DMS53 treated with DMSO at 0.1 percent for 48 hours (cell line): ENCODE measurements around the gene UBXN4.
"Not testable (repeated sequence)": the region's sequence is repeated elsewhere in the genome, so short reads cannot be mapped to it uniquely, and the experiment has no call there.

Source experiments
- DNase-seq: peaks from one replicate; lab custom pipeline; 2025; ENCODE audit not compliant: unreplicated experiment; lab: John Stamatoyannopoulos, UW

The UBXN4 gene, protein sequence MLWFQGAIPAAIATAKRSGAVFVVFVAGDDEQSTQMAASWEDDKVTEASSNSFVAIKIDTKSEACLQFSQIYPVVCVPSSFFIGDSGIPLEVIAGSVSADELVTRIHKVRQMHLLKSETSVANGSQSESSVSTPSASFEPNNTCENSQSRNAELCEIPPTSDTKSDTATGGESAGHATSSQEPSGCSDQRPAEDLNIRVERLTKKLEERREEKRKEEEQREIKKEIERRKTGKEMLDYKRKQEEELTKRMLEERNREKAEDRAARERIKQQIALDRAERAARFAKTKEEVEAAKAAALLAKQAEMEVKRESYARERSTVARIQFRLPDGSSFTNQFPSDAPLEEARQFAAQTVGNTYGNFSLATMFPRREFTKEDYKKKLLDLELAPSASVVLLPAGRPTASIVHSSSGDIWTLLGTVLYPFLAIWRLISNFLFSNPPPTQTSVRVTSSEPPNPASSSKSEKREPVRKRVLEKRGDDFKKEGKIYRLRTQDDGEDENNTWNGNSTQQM

DNA sequence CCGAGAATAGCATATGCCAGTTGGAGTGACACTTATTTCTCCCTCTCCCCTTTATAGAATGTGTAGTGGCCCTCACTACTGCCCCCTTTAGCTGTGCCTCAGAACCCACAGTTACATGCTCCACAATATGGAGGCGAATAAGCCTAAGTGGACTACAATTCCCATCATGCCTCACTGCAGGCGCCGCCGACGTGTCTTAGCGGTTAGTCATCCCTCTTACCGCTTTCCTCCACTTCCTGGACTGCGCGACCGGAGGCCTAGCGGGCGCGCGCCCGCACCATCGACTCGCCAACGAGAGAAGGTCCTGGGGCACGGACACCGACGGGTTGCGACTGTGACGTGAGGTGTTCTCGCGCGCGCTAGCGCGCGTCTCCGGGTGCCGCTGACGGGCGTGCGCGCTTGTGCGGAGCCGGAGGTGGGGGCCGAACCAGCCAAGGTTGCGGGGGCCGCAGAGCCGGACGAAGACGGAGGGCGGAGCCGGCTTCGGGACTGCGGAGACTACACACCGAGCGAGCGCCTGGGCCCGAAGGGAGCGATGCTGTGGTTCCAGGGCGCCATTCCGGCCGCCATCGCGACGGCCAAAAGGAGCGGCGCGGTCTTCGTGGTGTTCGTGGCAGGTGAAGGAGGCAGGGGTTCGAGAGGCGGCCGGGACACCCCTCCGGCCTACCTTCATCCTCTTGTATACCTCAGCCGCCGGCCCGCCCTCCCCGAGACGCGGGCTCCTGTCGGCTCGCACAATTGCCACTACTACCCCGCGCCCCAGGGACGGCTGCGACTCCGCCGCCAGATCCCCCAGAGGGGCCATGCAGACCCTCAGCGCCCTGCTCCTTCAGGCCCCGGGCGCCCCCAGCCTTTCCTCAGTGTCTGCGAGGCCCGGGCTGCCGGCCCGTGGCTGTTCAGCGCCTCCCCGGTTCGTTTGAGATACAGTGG, at the start of gene UBXN4:
TSS of gene UBXN4 (plus strand) at position 461 of the 930 bp plus-strand sequence. CDS start at position 536, 75 bp downstream.
- peak; percentile 67 for DNase-seq

DNA sequence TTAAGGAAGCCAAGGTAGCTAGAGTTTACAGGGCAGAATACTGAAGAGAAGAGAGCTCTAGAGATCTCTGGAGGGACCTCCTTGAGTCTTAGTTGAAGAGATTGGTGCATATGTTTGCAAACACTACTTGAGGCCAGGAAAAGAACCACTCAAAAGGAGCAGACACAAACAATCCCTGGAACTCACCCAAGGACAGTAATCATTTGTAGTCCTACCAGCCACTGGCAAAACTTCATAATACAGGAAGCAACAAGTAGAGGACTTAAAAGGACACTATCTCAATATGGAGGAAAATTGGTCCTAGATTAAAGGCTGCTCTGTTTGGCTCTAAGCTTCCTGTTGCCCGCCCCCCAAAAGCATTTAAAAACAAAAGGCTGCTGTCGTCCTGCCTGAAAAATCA, 46.9 kb upstream of the UBXN4 start:
- DNase-seq = no peak

DNA sequence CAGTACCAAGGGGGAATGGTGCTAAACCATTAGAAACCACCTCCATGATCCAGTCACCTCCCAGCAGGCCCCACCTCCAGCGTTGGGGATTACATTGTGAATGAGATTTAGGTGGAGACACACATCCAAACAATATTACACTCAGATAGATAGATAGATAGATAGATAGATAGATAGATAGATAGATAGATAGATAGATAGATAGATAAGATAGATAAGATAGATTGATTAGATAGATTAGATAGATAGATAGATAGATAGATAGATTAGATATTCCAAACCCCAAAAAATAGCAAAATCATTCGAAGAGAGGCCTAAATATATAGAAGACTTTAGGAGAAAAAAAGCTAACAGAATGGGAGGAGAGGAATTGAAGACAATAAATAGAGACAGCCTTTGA, 42.8 kb upstream of the UBXN4 start:
- no peak for DNase-seq

DNA sequence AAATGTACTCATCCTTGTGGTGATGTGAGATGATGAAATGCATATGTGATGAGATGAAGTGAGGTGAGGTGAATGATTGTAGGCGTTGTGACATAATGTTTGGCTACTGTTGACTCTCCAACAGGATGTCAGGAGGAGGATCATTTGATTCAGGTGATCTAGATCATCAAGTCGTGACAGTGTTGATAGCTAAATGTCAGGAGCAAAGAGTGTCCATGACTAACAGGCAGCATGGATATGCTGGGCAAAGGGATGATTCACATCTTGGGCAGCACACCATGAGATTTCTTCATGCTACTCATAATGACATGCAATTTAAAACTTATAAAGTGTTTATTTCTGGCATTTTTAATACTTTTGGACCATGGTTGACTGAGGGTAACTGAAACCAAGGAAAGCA, 40.2 kb upstream of the UBXN4 start:
- DNase-seq = no peak

DNA sequence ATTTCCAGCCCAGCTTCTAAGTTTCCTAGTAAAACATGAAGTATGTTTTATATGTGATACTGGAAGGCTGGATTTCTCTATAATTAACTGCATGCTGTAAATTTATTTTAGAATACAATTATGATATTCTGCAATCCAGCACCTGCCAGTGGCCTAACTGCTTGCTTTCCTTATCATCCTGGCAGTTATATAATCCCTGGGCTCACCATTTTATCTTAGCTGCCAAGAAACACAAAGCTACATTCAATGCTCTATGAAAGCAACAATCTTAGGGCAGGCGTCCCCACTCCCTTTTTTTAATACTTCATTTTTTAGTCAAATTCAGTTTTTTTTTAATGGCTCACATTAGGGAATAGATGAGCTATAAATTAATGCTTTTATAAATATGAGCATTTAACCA, 38.4 kb upstream of the UBXN4 start:
- DNase-seq = no peak

DNA sequence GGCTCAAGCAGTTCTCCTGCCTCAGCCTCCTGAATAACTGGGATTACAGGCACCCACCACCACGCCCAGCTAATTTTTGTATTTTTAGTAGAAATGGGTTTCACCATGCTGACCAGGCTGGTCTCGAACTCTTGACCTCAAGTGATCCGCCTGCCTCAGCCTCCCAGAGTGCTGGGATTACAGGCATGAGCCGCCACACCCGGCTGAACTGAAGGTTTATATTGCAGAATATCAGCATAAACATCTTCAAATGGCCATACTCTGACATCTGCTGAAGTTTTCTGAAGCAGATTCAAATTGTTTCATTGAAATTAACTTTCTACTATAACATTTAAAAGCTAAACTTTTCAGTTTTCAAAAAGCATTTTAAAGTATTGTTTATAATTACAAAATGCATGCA, 37.6 kb upstream of the UBXN4 start:
- not testable (repeated sequence) for DNase-seq

DNA sequence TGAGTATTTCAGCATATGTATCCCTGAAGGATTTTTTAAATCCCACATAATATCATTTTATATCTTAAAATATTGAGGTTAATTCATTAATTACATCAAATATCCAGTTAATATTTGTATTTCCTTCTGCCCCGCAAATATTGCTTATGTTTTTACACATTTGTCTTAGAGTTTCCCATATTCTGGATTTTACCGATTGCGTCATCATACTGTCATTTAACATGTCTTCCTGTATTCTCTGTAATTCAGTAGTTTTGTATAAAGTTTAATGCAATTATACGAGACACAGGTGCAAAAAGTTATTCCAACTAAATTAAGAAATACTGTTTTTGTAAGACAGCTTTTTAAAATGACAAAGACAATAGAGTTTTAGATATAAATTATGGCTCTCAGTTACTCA, 33.5 kb upstream of the UBXN4 start:
- no peak for DNase-seq

DNA sequence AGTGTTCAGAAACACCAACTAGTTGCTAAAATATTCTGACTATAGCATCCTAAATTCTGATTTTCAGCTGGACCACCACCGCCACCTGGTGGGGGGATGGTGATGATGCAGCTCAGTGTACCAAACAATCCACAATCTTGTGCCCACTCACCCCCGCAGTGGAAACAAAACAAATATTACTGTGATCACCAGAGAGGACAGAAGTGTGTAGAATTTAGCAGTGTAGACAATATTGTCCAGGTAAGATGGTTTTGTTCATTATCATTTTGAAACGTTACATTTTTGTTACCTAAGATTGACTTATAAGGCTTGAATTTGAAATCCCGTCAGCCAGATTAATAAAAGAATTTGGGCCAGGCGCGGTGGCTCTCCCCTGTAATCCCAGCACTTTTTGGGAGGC, 31.7 kb upstream of the UBXN4 start:
- DNase-seq = no peak

DNA sequence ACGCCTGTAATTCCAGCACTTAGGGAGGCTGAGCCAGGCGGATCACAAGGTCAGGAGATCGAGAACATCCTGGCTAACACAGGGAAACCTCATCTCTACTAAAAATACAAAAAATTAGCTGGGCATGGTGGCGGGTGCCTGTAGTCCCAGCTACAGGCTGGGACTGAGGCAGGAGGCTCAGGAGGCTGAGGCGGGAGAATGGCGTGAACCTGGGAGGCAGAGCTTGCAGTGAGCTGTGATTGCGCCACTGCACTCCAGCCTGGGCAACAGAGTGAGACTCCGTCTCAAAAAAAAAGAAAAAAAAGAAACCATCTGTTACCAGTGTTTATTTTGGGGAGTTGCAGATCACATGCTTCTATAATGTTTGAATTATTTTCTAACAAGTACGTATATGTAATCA, 26.6 kb upstream of the UBXN4 start:
- DNase-seq = not testable (repeated sequence)

DNA sequence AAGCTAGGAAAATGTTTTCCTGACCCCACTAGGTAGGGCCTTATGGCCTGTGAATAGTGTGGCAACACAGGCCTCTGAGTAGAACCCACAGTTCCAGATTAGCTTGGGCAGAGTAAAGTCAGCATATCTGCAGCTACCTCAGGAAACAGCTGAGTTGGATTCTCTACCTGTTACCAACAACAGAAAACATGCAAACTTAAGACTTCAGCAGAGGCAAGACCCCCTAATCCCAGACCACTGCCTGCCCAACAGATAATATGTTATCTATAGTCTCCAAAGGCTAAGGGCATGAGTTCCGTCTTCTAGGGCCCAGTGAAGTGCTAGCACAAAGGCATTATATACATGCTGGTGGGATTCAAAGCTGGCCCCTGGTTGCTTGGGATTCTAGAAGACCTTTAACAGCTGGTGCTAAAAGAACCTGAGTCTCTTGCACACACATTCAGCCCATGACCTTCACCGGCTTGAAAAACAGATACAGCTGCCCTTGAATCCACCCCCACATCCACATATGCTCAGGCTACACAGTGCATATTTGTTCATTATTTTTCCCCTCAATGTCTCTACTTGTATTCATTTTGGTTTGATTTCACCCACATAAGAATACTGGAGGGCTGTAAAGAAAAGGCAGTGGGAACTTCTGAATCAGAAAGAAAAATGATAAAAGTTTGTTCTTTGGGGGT, 13.5 kb upstream of the UBXN4 start:
- DNase-seq = no peak

DNA sequence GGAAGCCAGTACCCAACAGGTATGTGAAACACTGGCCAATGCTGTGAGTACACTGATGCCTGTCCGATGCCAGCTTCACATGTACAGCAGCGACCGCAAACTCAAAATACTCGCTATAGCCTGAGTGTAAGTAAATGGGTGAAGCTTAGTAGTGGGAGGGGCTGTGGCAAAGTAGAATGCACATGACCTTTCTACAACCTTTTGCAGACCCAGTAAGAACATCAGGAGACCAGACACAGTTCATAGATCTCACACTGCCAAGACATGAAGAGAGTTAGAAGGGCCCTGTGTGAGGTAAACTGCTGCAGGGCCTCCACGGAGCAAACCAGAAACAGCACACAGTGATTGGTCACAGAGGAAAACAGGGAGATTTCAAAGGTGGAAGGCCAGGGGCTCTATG, 9.1 kb upstream of the UBXN4 start:
- DNase-seq = no peak

DNA sequence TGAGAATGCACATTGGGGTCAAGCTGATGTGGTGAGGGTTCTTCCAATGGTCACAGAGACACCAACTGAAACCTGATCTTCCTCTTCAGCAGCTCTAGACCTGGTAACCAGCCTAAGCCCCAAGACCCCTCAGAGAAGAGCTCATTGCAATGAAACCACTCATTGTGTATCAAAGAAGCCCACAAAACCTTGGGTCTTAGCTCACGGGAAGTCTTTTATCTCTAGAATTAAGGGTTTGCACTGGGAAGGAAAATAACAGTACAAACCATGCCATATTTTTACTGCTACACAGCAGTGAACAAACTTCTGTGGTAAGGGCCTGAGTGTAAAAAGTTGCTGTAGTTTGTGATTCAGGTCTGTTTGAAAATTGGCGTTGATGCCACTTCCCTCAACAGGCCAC, 8.6 kb upstream of the UBXN4 start:
- DNase-seq = no peak

DNA sequence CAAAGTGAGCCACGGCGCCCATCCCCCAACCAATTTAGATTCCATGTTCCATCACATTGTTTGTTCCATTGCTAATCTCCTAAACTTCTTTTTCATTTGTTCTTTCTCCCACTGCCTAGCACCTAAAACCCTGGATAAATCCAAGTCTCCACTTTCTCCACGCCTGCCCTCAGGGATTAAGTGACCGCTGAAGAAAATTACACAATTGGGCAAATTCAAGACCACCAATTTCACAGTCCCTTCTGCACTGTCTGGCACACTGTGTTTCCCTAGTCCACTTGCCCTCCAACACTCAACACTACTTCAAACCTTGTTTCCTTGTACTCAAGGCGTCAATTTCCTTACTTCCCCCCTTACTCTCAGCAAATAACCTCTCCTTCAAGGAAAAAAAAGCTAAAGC, 5.1 kb upstream of the UBXN4 start:
- no peak for DNase-seq

DNA sequence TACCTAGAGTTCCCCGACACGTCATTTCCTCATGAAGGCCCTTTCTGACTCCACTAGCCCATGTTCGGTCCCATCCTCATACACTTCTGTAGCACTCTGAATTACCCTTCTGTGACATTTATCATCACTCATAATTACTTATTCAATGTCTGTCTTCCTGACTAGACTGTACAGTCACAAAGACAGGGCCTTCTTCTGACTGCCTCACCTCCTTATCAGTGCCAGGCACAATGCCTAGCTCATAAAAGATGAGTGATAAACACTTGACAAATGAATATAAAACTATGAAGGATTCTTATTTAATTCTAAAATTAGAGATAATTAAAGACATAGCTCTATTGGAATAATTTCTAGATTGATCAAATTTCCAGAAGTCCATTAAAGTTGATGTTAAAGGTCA, 1.4 kb upstream of the UBXN4 start:
- DNase-seq = no peak

DNA sequence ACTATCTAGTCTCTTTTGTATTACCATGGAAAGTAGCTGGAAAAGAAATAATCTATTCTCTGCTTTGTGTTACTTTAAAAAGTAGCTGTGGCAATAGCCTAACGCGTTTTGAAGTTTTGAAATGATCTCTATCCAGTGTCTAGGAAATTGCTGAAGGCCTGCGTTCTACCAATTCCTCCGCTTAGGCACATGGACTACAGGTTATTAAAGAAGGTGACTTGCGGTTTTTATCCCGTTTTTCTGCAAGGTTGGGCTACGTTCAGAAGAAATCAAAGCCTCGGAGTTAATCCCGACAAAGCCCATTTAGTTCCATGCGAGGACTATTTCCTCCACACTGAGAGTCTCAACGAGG, 636 bp upstream of the UBXN4 start:
- no peak for DNase-seq

DNA sequence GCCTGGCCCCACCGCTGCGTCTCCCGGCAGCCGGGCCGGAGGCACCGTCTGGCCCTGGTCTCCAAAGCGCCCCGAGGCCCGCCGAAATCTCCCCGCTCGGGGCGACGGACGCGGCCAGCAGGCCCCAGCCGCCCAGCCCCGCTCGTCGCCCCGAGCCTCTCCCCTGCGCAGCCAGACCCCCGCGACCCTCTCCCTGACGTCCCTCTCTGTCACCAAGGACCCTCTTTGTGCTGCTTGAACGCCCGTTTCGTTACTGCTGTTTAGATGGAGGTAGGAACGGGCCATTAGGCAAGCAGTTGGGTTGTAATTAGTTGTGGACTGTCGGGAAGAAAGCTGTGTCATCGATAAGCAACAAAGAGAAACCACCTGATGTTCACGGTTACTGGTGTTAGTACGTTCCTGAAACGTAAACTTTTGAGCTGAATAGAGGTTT, 686 bp downstream of the UBXN4 start:
- no peak for DNase-seq

DNA sequence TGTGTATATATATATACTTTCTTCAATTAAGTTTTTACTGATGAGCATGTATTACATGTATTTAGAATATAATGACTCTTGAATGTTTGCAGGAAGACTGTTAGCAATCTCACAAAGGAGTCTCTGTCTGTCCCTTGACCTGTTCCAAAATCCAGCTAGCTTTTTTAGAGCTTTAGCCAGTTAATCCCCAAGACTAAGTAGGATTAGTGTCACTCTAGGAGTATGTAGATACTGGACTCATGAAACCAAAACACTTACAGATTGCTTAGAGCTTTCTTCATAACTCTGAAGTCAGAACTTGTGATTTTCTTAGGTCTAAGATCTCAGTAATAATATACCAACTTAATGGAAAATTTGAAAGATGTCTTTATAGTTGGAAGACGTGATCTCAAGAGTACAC, 2.2 kb downstream of the UBXN4 start:
- DNase-seq = no peak

DNA sequence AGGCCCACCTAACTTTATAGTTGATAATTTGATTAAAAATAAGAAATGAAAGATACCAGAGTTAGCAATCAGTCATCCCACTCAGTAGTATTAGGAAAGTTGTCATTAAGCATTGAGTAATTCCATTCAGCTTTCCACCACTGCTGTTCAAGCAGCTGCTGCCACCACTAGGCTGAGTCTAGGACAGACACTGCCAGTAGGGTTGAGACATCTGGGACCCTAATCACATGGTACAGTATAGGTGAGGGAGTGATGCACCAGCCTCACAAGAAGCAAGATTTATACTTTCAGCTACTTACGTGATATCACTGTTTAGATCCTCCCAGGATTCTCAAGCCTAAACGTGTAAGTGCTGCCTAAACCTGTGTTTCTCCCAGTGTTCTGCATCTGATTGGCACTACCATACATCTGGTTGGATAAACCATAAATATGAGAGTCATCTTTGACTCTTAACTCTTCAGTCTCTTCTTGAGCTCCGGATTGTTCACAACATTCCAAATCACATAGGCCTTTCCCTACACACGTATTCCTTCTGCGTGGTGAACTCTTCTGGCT, 3.2 kb downstream of the UBXN4 start:
- DNase-seq = no peak

DNA sequence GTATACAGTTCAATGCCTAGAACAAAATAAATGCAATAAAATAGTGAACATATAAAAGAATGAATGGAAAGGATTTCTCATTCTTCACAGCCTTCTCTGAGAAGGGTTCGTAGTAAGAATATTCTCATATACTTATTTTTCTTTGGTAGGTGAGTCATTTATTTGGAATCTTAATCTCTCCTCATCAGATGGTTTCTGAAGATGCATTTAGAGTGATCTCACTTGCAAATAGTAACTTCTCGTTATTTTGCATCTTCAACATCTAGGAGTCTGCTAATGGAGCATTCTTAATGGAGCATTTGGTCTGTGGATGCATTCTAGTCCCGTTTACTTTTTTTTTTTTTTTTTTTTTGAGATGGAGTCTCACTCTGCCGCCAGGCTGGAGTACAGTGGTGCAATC, 3.9 kb downstream of the UBXN4 start:
- no peak for DNase-seq

DNA sequence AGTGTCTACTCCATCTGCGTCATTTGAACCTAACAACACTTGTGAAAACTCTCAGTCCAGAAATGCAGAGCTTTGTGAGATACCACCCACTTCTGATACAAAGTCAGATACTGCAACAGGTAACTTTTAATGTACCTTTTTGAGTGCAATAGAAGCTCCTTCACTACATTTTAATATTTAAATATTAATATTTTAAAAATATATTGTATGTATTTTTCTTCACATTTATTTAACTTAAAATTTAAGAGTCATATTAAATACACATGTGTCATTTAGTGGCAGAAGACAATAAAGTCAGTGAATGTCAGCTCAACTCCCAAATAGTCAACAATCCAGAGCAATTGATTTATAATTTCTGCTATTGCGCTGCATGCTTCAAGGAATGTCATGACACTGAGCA, 13.9 kb downstream of the UBXN4 start:
- DNase-seq = no peak

DNA sequence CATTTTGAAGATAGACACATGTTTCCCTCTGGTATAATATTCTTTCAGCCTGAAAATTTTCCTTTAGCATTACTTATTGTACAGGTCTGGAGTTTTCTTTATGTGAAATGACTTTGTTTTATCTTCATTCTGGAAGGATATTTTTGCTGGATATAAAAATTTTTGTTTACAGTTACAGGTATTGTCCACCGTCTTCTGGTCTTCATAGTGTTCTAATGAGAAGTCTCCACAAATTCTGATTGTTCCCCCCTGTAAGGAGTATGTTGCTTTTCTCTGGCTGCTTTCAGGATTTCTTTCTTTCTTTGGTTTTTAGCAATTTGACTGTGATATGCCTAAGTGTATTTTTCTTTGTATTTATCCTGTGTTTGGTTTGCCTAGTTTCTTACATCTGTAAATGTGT, 15.0 kb downstream of the UBXN4 start:
- DNase-seq = no peak
